Uterus (tissue), 4 donors: Measurements from ENCODE around the gene CPZ. TPM values are rescaled to one million over a fixed set of nuclear protein-coding genes. Genes with fewer than 3 reads are reported as not detected.
"Not testable (repeated sequence)": the region's sequence is repeated elsewhere in the genome, so short reads cannot be mapped to it uniquely, and the experiment has no call there.

Source experiments
- DNase-seq, 2 donors: peaks; one replicate each; pipeline ENCODE4 v3.0.0-alpha.2; 2019 to 2020
- H3K27ac ChIP-seq, 2 donors: fragments of 200-600 bp; sonication (generic); 1 replicate in 1 of 2; 2 replicates in 1 of 2; pipeline ENCODE4 v1.5.1; 2016 to 2018
- H3K27me3 ChIP-seq, 2 donors: fragments of 200-600 bp; sonication (generic); one replicate each; pipeline ENCODE4 v1.5.1; 2018 to 2019; ENCODE audit warnings: control low read depth in 1 of 2
- H3K36me3 ChIP-seq, 2 donors: fragments of 200-600 bp; sonication (generic); one replicate each; pipeline ENCODE4 v1.5.1; 2019; ENCODE audit warnings: control low read depth in 1 of 2
- H3K4me1 ChIP-seq, 2 donors: fragments of 200-600 bp; sonication (generic); one replicate each; pipeline ENCODE4 v1.5.1; 2018 to 2019; ENCODE audit warnings: control low read depth in 1 of 2
- H3K4me3 ChIP-seq, 2 donors: fragments of 200-600 bp; sonication (generic); 1 replicate in 1 of 2; 2 replicates in 1 of 2; pipeline ENCODE4 v1.5.1; 2018 to 2019; ENCODE audit warnings: mild to moderate bottlenecking in 1 of 2
- H3K9me3 ChIP-seq, 2 donors: fragments of 200-600 bp; sonication (generic); one replicate each; pipeline ENCODE4 v1.5.1; 2019; ENCODE audit warnings: control low read depth in 1 of 2
- POLR2A ChIP-seq, 2 donors: fragments of 450-650 bp; IDR thresholded peaks; one replicate each; pipeline ENCODE4 v1.6.1; 2016; ENCODE audit warnings: antibody characterized with exemption in 2 of 2, mild to moderate bottlenecking in 1 of 2, moderate library complexity in 1 of 2
- intact Hi-C: fragments of 100-400 bp; cut with DNase I; formaldehyde crosslinking; loops from one replicate; pipeline ENCODE4 v1.15.1; 2023; ENCODE audit warnings: low total_unique reads
- total RNA-seq, 4 donors: library from RNA; depleted of rRNA in 3 of 4; stranded (reverse); fragments of >200 nt in 3 of 4; gene quantifications; one replicate each; pipeline versions ENCODE4 v1.1.0 to v1.2.4, GENCODE V29; 2014 to 2023
- TF ChIP-seq, protein P1 (sequence below), 4 experiments: fragments of 200-600 bp in 2 of 4; fragments of 450-650 bp in 2 of 4; sonication (generic) in 2 of 4; IDR thresholded peaks; one replicate each; pipeline ENCODE4 v1.5.1; 2016 to 2019; ENCODE audit warnings: antibody characterized with exemption in 4 of 4, mild to moderate bottlenecking in 2 of 4, moderate library complexity in 1 of 4
- donor health status: DM: yes; HTN: yes; CAD: no.

Gene CPZ
- total RNA-seq, 4 donors from 2014 or later, result 0.29 to 45.8 (median 5.4) TPM

GRCh38 chr4:8571702-8572685, 20.6 kb upstream of the CPZ start:
- no peak for TF ChIP-seq POLR2A (IDR thresholded peaks at IDR 0.05)
- TF ChIP-seq, protein P1, sequence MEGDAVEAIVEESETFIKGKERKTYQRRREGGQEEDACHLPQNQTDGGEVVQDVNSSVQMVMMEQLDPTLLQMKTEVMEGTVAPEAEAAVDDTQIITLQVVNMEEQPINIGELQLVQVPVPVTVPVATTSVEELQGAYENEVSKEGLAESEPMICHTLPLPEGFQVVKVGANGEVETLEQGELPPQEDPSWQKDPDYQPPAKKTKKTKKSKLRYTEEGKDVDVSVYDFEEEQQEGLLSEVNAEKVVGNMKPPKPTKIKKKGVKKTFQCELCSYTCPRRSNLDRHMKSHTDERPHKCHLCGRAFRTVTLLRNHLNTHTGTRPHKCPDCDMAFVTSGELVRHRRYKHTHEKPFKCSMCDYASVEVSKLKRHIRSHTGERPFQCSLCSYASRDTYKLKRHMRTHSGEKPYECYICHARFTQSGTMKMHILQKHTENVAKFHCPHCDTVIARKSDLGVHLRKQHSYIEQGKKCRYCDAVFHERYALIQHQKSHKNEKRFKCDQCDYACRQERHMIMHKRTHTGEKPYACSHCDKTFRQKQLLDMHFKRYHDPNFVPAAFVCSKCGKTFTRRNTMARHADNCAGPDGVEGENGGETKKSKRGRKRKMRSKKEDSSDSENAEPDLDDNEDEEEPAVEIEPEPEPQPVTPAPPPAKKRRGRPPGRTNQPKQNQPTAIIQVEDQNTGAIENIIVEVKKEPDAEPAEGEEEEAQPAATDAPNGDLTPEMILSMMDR (IDR thresholded peaks at IDR 0.05), result no peak
- Histone ChIP-seq H3K36me3 (no peaks in the 10 kb centered on the region), H3K27ac (no peak overlapping the region), H3K4me3 (no peak overlapping the region), H3K9me3 (no peaks in the 10 kb centered on the region), H3K4me1 (no peaks in the 10 kb centered on the region), H3K27me3 (no peaks in the 10 kb centered on the region)
- no peak for DNase-seq
- intact Hi-C loops, result no loop called here

DNA sequence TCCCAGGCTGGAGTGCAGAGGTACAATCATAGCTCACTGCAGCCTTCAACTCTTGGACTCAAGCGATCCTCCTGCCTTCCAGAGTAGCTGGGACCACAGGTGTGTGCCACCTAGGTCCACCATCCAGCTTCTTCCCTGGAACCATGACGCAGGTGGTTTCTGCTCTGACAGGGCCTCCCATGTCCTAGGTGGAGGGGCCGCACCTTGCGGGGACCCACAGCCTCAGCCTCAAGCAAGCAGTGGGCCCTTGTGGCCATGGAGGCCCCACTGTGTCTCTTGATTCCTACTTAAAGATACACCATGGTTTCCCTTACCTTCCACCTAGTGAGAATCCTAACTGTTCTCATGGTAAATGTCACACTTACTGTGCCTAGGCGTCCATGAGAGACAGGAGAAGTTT, 19.3 kb upstream of the CPZ start:
- no peak for DNase-seq
- H3K27ac ChIP-seq, result no peak overlapping the region
- no peaks in the 10 kb centered on the region for H3K36me3 ChIP-seq
- H3K4me3 ChIP-seq, result no peak overlapping the region
- intact Hi-C loops, result no loop called here
- no peaks in the 10 kb centered on the region for H3K4me1 ChIP-seq
- TF ChIP-seq POLR2A (IDR thresholded peaks at IDR 0.05), result no peak
- no peaks in the 10 kb centered on the region for H3K9me3 ChIP-seq
- H3K27me3 ChIP-seq, result no peaks in the 10 kb centered on the region

DNA sequence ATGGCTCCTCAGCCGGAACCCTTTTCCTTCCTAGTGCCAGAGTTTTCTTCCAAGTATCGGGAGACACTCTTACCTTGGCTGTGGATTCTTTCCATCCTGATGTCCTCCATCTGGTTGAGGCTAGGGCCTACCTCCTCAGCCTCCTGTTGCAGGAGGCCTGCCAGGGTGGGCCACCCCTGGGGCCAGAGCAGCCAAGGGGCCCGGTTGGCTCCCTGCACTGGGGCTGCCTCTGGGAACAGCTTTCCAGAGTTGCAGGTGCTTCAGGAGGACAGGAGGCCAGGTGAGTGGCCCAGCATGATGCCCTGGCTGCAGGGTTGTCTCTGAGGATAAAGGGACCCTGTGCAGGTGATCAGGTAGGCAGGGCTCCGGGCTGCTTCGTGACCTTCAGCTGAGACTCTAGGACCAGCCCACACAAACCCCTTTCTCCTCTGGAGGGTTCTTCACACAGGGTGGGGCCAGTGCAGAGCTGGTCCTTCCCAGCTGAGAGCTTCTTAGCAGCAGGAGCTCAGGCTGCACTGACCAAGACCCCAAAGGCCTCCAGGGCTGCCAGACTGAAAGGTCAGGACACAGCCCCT, 17.7 kb upstream of the CPZ start:
- Histone ChIP-seq H3K36me3 (no peaks in the 10 kb centered on the region), H3K9me3 (no peaks in the 10 kb centered on the region), H3K4me1 (no peaks in the 10 kb centered on the region), H3K27me3 (no peaks in the 10 kb centered on the region), H3K4me3 (no peak overlapping the region), H3K27ac (no peak overlapping the region)
- DNase-seq, result no peak
- intact Hi-C loops, result no loop called here
- TF ChIP-seq POLR2A (IDR thresholded peaks at IDR 0.05), result no peak
- TF ChIP-seq, protein P1 (IDR thresholded peaks at IDR 0.05), result no peak

GRCh38 chr4:8575457-8575856, 17.1 kb upstream of the CPZ start:
- no peak for DNase-seq
- intact Hi-C loops, result no loop called here
- TF ChIP-seq POLR2A (IDR thresholded peaks at IDR 0.05), result no peak
- TF ChIP-seq, protein P1 (IDR thresholded peaks at IDR 0.05), result no peak
- H3K4me3 ChIP-seq, result no peak overlapping the region
- H3K27ac ChIP-seq, result no peak overlapping the region
- H3K4me1 ChIP-seq, result no peaks in the 10 kb centered on the region
- H3K27me3 ChIP-seq, result no peaks in the 10 kb centered on the region
- no peaks in the 10 kb centered on the region for H3K9me3 ChIP-seq
- H3K36me3 ChIP-seq, result no peaks in the 10 kb centered on the region

DNA sequence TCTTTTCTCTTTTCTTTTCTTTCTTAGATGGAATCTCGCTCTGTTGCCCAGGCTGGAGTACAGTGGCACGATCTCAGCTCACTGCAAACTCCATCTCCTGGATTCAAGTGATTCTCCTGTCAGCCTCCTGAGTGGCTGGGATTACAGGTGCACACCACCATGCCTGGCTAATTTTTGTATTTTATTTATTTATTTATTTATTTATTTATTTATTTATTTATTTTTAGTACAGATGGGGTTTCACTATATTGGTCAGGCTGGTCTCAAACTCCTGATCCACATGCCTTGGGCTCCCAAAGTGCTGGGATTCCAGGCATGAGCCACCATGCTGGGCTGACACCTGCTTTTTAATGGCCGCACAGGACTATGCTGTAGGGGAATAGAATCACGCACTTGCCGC, 16.0 kb upstream of the CPZ start:
- H3K27ac ChIP-seq, H3K27me3 ChIP-seq, H3K4me1 ChIP-seq, H3K36me3 ChIP-seq, DNase-seq, H3K4me3 ChIP-seq, H3K9me3 ChIP-seq, intact Hi-C loops: not testable (repeated sequence)

DNA sequence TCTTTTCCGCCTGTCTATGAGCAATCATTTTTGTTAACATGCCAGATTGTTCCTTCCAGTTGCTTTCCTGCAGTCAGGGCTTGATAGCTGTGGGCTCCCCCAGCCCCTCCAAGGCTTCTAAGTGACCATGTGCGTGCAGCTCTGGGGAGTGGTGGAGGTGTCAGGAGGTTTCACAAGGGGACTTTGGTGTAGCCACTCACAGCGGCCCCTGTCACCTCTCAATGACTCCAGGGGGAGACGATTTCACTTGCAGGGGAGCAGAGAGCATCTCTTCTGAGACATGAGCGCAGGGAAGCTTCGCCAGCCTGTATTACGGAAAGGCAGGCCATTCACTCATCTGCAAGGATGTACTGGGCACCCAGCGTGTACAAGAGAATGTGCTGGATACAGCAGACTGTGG, 15.5 kb upstream of the CPZ start:
- intact Hi-C loops, result no loop called here
- DNase-seq, result no peak

More for the DNA sequence above, 15.5 kb upstream of the CPZ start:
- TF ChIP-seq, protein P1 (IDR thresholded peaks at IDR 0.05), result no peak
- TF ChIP-seq POLR2A (IDR thresholded peaks at IDR 0.05), result no peak
- Histone ChIP-seq H3K4me3 (no peak overlapping the region), H3K27ac (no peak overlapping the region), H3K36me3 (no peaks in the 10 kb centered on the region), H3K9me3 (no peaks in the 10 kb centered on the region), H3K27me3 (no peaks in the 10 kb centered on the region), H3K4me1 (no peaks in the 10 kb centered on the region)
